OCI-LY1 (cell line): ENCODE measurements around the gene MYCBP.

Experiments used
- H2AFZ ChIP-seq: fragments of 200-600 bp; sonication (generic), shearing (Covaris generic); 2 replicates; pipeline ENCODE4 v1.6.0; 2014; ENCODE audit warnings: antibody characterized with exemption, mild to moderate bottlenecking, low read length
- H3F3A ChIP-seq: fragments of 200-600 bp; sonication (generic), shearing (Covaris generic); 2 replicates; pipeline ENCODE4 v1.6.0; 2014; ENCODE audit warnings: mild to moderate bottlenecking, antibody characterized with exemption, low read length, moderate library complexity; ENCODE audit not compliant: insufficient read depth
- H3K27ac ChIP-seq: fragments of 200-600 bp; sonication (generic); 2 replicates; pipeline ENCODE4 v1.5.1; 2014; ENCODE audit warnings: low read length, mixed run types, mild to moderate bottlenecking, low read depth; ENCODE audit not compliant: poor library complexity, severe bottlenecking
- H3K27me3 ChIP-seq: fragments of 200-600 bp; sonication (generic); 2 replicates; pipeline ENCODE4 v1.6.0; 2014; ENCODE audit warnings: antibody characterized with exemption, mild to moderate bottlenecking, low read length, moderate library complexity; ENCODE audit not compliant: insufficient read depth
- H3K36me3 ChIP-seq: fragments of 200-600 bp; sonication (generic); 2 replicates; pipeline ENCODE4 v1.6.1; 2014; ENCODE audit warnings: mild to moderate bottlenecking, antibody characterized with exemption, low read length, moderate library complexity, mixed read lengths; ENCODE audit not compliant: insufficient read depth
- H3K4me1 ChIP-seq: fragments of 200-600 bp; sonication (generic); 2 replicates; pipeline ENCODE4 v1.5.1; 2014; ENCODE audit warnings: mild to moderate bottlenecking, low read length, moderate library complexity; ENCODE audit not compliant: insufficient read depth, severe bottlenecking
- H3K4me2 ChIP-seq: fragments of 200-600 bp; sonication (generic), shearing (Covaris generic); 2 replicates; pipeline ENCODE4 v1.6.1; 2014; ENCODE audit warnings: low read length
- H3K4me3 ChIP-seq: fragments of 200-600 bp; sonication (generic); 2 replicates; pipeline ENCODE4 v1.5.1; 2014; ENCODE audit warnings: low read length, low read depth, mild to moderate bottlenecking, mixed read lengths; ENCODE audit not compliant: poor library complexity, severe bottlenecking
- H3K79me2 ChIP-seq: fragments of 200-600 bp; shearing (Covaris generic); 2 replicates; pipeline ENCODE4 v1.6.1; 2016; ENCODE audit warnings: mixed run types, low read length, mixed read lengths; ENCODE audit not compliant: insufficient read depth
- H3K9ac ChIP-seq: fragments of 200-600 bp; sonication (generic), shearing (Covaris generic); 2 replicates; pipeline ENCODE4 v1.6.1; 2014; ENCODE audit warnings: mild to moderate bottlenecking, low read length, mixed read lengths
- H3K9me2 ChIP-seq: fragments of 200-600 bp; sonication (generic), shearing (Covaris generic); 2 replicates; pipeline ENCODE4 v1.6.1; 2014; ENCODE audit warnings: low read depth, mild to moderate bottlenecking, low read length, mixed read lengths
- H3K9me3 ChIP-seq: fragments of 200-600 bp; shearing (Covaris generic); 2 replicates; pipeline ENCODE4 v1.6.1; 2014; ENCODE audit warnings: low read length, mixed read lengths
- H4K20me1 ChIP-seq: fragments of 200-600 bp; sonication (generic), shearing (Covaris generic); 2 replicates; pipeline ENCODE4 v1.6.0; 2016; ENCODE audit warnings: mild to moderate bottlenecking, low read length; ENCODE audit not compliant: insufficient read depth
- CTCF ChIP-seq: fragments of 200-600 bp; sonication (generic), shearing (Covaris generic); IDR thresholded peaks from 2 replicates; pipeline ENCODE4 v1.5.1; 2017; ENCODE audit warnings: mild to moderate bottlenecking, antibody characterized with exemption, low read length, moderate library complexity, mixed read lengths
- EZH2 ChIP-seq: fragments of 200-600 bp; sonication (generic), shearing (Covaris generic); IDR thresholded peaks from 2 replicates; pipeline ENCODE4 v1.8.0; 2017; ENCODE audit warnings: borderline replicate concordance, mixed run types, mild to moderate bottlenecking, antibody characterized with exemption, low read length, moderate library complexity, mixed read lengths

MYCBP gene

GRCh38 chr1:38873027-38873969 lies at the start of gene MYCBP:
Gene MYCBP (minus strand): TSS chr1:38873348. CDS start chr1:38873305, 43 bp downstream.
- H3K27me3 ChIP-seq: no peaks in the 10 kb centered on the region
- no peak within 1 kb of the TSS for H3K27ac ChIP-seq
- no peaks in the 10 kb centered on the region for H3F3A ChIP-seq
- H3K9me2 ChIP-seq: no peaks in the 10 kb centered on the region
- H3K9me3 ChIP-seq: no peaks in the 10 kb centered on the region
- H3K79me2 ChIP-seq: 0 out of 2 replicates have a peak, but pooled peaks cover 4% of the 10 kb centered on the region
- no peaks in the 10 kb centered on the region for H3K36me3 ChIP-seq
- peak within 1 kb of the TSS; percentile 88 for H3K4me3 ChIP-seq
- peak within 1 kb of the TSS; percentile 99 for H3K4me2 ChIP-seq
- no peaks in the 10 kb centered on the region for H4K20me1 ChIP-seq
- no peak within 1 kb of the TSS for H2AFZ ChIP-seq
- H3K4me1 ChIP-seq: peaks cover 24% of the 10 kb centered on the region
- peak within 1 kb of the TSS; percentile 85 for H3K9ac ChIP-seq
- TF ChIP-seq CTCF: no peak
- TF ChIP-seq EZH2: no peak

GRCh38 chr1:38919130-38919529 lies 46.0 kb upstream of the MYCBP start:
- no peak overlapping the region for H3K4me2 ChIP-seq
- H3K27me3 ChIP-seq: no peaks in the 10 kb centered on the region

GRCh38 chr1:38918568-38918967 lies 45.4 kb upstream of the MYCBP start:
- Histone ChIP-seq H3K9ac (no peak overlapping the region), H3K9me3 (no peaks in the 10 kb centered on the region)

More at GRCh38 chr1:38919130-38919529, 46.0 kb upstream of the MYCBP start:
- Histone ChIP-seq H3K9me3 (no peaks in the 10 kb centered on the region), H3K9ac (no peak overlapping the region), H3K79me2 (no peaks in the 10 kb centered on the region), H3K9me2 (no peaks in the 10 kb centered on the region), H3F3A (no peaks in the 10 kb centered on the region), H3K4me1 (no peaks in the 10 kb centered on the region), H3K27ac (no peak overlapping the region), H3K36me3 (no peaks in the 10 kb centered on the region), H4K20me1 (no peaks in the 10 kb centered on the region), H2AFZ (no peak overlapping the region), H3K4me3 (no peak overlapping the region)
- TF ChIP-seq CTCF (no peak), EZH2 (no peak)

More at GRCh38 chr1:38918568-38918967, 45.4 kb upstream of the MYCBP start:
- Histone ChIP-seq H4K20me1 (no peaks in the 10 kb centered on the region), H3K79me2 (no peaks in the 10 kb centered on the region), H3K9me2 (no peaks in the 10 kb centered on the region), H3K4me2 (no peak overlapping the region), H3K4me1 (no peaks in the 10 kb centered on the region), H3K36me3 (no peaks in the 10 kb centered on the region), H3F3A (no peaks in the 10 kb centered on the region), H3K4me3 (no peak overlapping the region), H2AFZ (no peak overlapping the region), H3K27me3 (no peaks in the 10 kb centered on the region), H3K27ac (no peak overlapping the region)
- TF ChIP-seq EZH2 (no peak), CTCF (no peak)
